UCSD-AML1 (cell line): Measurements from ENCODE around the gene NUP62.

Experiments used
- DNase-seq: peaks from one replicate; lab custom pipeline; 2025; ENCODE audit not compliant: unreplicated experiment; lab: John Stamatoyannopoulos, UW

Gene NUP62

GRCh38 chr19:49881672-49882394 is 47.5 kb downstream of the NUP62 start:
- no peak for DNase-seq

- no peak for DNase-seq
These were observed 48.1 kb downstream of the NUP62 start for GRCh38 chr19:49881186-49881585.

GRCh38 chr19:49880162-49880869 is 49.0 kb downstream of the NUP62 start:
- no peak for DNase-seq

GRCh38 chr19:49879243-49879963 is 49.9 kb downstream of the NUP62 start:
- DNase-seq: no peak

- no peak for DNase-seq
These were observed 50.6 kb downstream of the NUP62 start for GRCh38 chr19:49878744-49879070.

GRCh38 chr19:49877879-49878743 is 51.2 kb downstream of the NUP62 start:
- peak; percentile 98 for DNase-seq

GRCh38 chr19:49877020-49877878 is 52.1 kb downstream of the NUP62 start, which contains the start of the genes AKT1S1 and TBC1D17:
AKT1S1 (minus strand) TSS chr19:49877355; CDS start chr19:49873295, 4,060 bp downstream.
TBC1D17 (plus strand) TSS chr19:49877702; CDS start chr19:49877724, 22 bp downstream.
- peak; percentile 99 for DNase-seq

- DNase-seq: peak; percentile 98
These were observed 52.8 kb downstream of the NUP62 start for GRCh38 chr19:49876422-49877019.

GRCh38 chr19:49875857-49876421 is 53.4 kb downstream of the NUP62 start:
- peak; percentile 65 for DNase-seq

- DNase-seq: no peak
These were observed 54.1 kb downstream of the NUP62 start for GRCh38 chr19:49875177-49875576.

GRCh38 chr19:49874503-49875157 is 54.7 kb downstream of the NUP62 start:
- no peak for DNase-seq

- no peak for DNase-seq
These were observed 55.5 kb downstream of the NUP62 start for GRCh38 chr19:49873834-49874233.

- DNase-seq: no peak
These were observed 56.2 kb downstream of the NUP62 start for GRCh38 chr19:49873129-49873521.

- DNase-seq: no peak
These were observed 56.8 kb downstream of the NUP62 start for GRCh38 chr19:49872245-49873128.

GRCh38 chr19:49871349-49871985 is 57.8 kb downstream of the NUP62 start:
- no peak for DNase-seq

- DNase-seq: no peak
These were observed 58.9 kb downstream of the NUP62 start for GRCh38 chr19:49870309-49870901.
